Upper lobe of right lung (tissue), 1 donor: ENCODE measurements around the gene TIE1. TPM values are rescaled to one million over a fixed set of nuclear protein-coding genes. Genes with fewer than 3 reads are reported as not detected.

Experiments
- ATAC-seq: fragments of 200-7000 bp; cut with Tn5 transposase; one replicate; pipeline ENCODE4 v1.9.1; 2020; ENCODE audit warnings: mild to moderate bottlenecking, moderate library complexity
- DNase-seq: peaks from one replicate; pipeline ENCODE4 v3.0.0-alpha.2; 2020
- H3K27ac ChIP-seq: fragments of 200-600 bp; one replicate; pipeline ENCODE4 v1.8.0; 2022
- H3K27me3 ChIP-seq: fragments of 200-600 bp; one replicate; pipeline ENCODE4 v1.8.0; 2022; ENCODE audit warnings: mild to moderate bottlenecking
- H3K36me3 ChIP-seq: fragments of 200-600 bp; one replicate; pipeline ENCODE4 v1.8.0; 2022
- H3K4me1 ChIP-seq: fragments of 200-600 bp; one replicate; pipeline ENCODE4 v1.8.0; 2022
- H3K4me3 ChIP-seq: fragments of 200-600 bp; one replicate; pipeline ENCODE4 v1.8.0; 2022; ENCODE audit warnings: mild to moderate bottlenecking
- H3K9me3 ChIP-seq: fragments of 200-600 bp; one replicate; pipeline ENCODE4 v1.8.0; 2022
- CTCF ChIP-seq: fragments of 200-600 bp; IDR thresholded peaks from one replicate; pipeline ENCODE4 v1.8.0; 2022; ENCODE audit warnings: antibody characterized with exemption
- intact Hi-C: fragments of 100-400 bp; cut with DNase I; formaldehyde crosslinking; loops from one replicate; pipeline ENCODE4 v1.11.0; 2022
- total RNA-seq: library from RNA; stranded (reverse); fragmentation: NEBNext Ultra II Directional; extraction: Animal tissue kit (Norgen Biotek cat#: 25700); gene quantifications from one replicate; pipeline ENCODE4 v1.2.1, GENCODE V29; 2021
- donor health status: DM: no; HTN: yes; CAD: no; lungs with severe emphysema.

Gene TIE1
- total RNA-seq, 1 donor from 2014 or later = 59.4 TPM

- Histone ChIP-seq H3K4me3 (no peak overlapping the region), H3K27ac (no peak overlapping the region), H3K36me3 (peaks cover 46% of the 10 kb centered on the region), H3K27me3 (no peaks in the 10 kb centered on the region), H3K4me1 (peaks cover 17% of the 10 kb centered on the region), H3K9me3 (no peaks in the 10 kb centered on the region)
- DNase-seq (no peak), ATAC-seq (no peak)
- intact Hi-C loops = no loop called here
- TF ChIP-seq CTCF = no peak
These were observed 62.6 kb downstream of the TIE1 start for GRCh38 chr1:43363283-43363934.

GRCh38 chr1:43363935-43364525 lies 63.2 kb downstream of the TIE1 start:
- no peak for TF ChIP-seq CTCF
- Histone ChIP-seq H3K4me1 (peaks cover 22% of the 10 kb centered on the region), H3K4me3 (no peak overlapping the region), H3K9me3 (no peaks in the 10 kb centered on the region), H3K27me3 (no peaks in the 10 kb centered on the region), H3K27ac (no peak overlapping the region), H3K36me3 (peaks cover 46% of the 10 kb centered on the region)
- intact Hi-C loops = no loop called here
- no peak for DNase-seq
- ATAC-seq = no peak

GRCh38 chr1:43365678-43366077 lies 64.9 kb downstream of the TIE1 start:
- H3K27me3 ChIP-seq = no peaks in the 10 kb centered on the region
- no peaks in the 10 kb centered on the region for H3K9me3 ChIP-seq
- TF ChIP-seq CTCF = no peak
- intact Hi-C loops = no loop called here
- DNase-seq (no peak), ATAC-seq (no peak)
- peaks cover 24% of the 10 kb centered on the region for H3K4me1 ChIP-seq
- no peak overlapping the region for H3K4me3 ChIP-seq
- H3K36me3 ChIP-seq = peaks cover 46% of the 10 kb centered on the region
- H3K27ac ChIP-seq = no peak overlapping the region

- Histone ChIP-seq H3K4me1 (peaks cover 24% of the 10 kb centered on the region), H3K9me3 (no peaks in the 10 kb centered on the region), H3K4me3 (peak overlapping the region; percentile 83), H3K27ac (peak overlapping the region; percentile 96), H3K27me3 (no peaks in the 10 kb centered on the region), H3K36me3 (peaks cover 43% of the 10 kb centered on the region)
- ATAC-seq = peak; percentile 9
- intact Hi-C loops = no loop called here
- TF ChIP-seq CTCF = no peak
- DNase-seq = peak; percentile 86
These were observed 65.4 kb downstream of the TIE1 start for GRCh38 chr1:43366179-43366578.

GRCh38 chr1:43366601-43367025 lies 65.8 kb downstream of the TIE1 start:
- Histone ChIP-seq H3K4me1 (peaks cover 24% of the 10 kb centered on the region), H3K4me3 (peak overlapping the region; percentile 83), H3K27ac (peak overlapping the region; percentile 96), H3K9me3 (no peaks in the 10 kb centered on the region), H3K36me3 (peaks cover 39% of the 10 kb centered on the region), H3K27me3 (no peaks in the 10 kb centered on the region)
- DNase-seq = no peak
- peak; percentile 0 for ATAC-seq
- no peak for TF ChIP-seq CTCF
- intact Hi-C loops = no loop called here
